ENCODE measurements around the gene RAF1. TPM values are rescaled to one million over a fixed set of nuclear protein-coding genes. Genes with fewer than 3 reads are reported as not detected.
"Not testable (repeated sequence)": the region's sequence is repeated elsewhere in the genome, so short reads cannot be mapped to it uniquely, and the experiment has no call there.

RAF1 gene
- total and polyA plus RNA-seq, 2 of the 13 experiments (the other 11 are each of a cell fraction or from before 2014, with no cell fraction given), result 72.2 to 91.4 TPM

DNA sequence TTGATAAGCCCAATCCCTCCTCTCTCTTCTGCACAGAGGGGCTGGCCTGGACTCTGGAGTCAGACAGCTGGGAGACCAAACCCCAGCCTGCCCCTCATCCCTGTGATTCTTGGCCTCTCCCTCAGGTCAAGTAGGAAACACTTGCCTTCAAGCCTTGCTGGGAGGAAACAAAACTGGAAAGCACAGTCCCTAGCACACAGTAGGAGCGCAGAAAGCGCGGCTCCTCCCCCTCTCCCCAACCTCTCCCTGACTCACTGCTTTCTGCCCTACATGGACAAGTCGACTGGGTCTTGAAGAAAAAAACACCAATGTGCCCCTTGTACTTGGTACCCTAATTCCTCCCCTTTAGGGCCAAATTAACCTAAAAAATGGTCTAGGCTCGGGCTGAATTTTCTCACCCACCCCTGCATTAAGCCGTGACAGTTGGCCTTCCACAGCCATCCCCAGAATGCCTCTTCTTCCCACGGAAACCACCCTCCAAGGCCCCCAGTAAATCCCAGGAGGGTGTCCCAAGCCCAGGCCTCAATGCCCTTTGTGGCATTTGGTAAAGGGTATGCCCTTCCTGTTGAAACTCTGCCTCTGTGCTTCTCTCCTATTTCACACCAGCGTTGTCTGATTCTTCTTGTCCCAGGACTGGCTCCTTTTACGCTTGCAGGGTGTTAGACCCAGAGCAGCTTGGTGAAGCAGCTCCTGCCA, 11.3 kb upstream of the RAF1 start:
- ChIA-PET CTCF (ENCODE audit: low intra/inter-chr PET ratio, low total read pairs) (no interaction called here), POLR2A (interaction anchor here (2.3 kb wide), 1 partner anchor 11 kb away, joined by 21 read pairs; the partner anchor contains the start of gene RAF1)
- Histone ChIP-seq H3K27ac (ENCODE audit: extremely low read length, insufficient read depth, low read length) (no peak overlapping the region), H3K36me3 (replicated peaks in 1 of 2; ENCODE audit: control insufficient read depth in 1 of 2, insufficient read depth in 2 of 2, low read length in 2 of 2) (no peaks in the 10 kb centered on the region), H2AFZ (ENCODE audit: low read length) (no peak overlapping the region), H3K4me2 (ENCODE audit: low read depth, low read length) (peak overlapping the region; percentile 14; the same call in 1 of the 2 replicates), H3K79me2 (ENCODE audit: insufficient read depth, low read length) (no peaks in the 10 kb centered on the region), H3K4me3 (replicated peaks in 1 of 3; ENCODE audit: insufficient read depth in 1 of 3, low read depth in 2 of 3, low read length in 3 of 3) (no peak overlapping the region), H3K9me3 (ENCODE audit: low read length) (no peaks in the 10 kb centered on the region), H3K27me3 (ENCODE audit: control insufficient read depth in 1 of 2, insufficient read depth in 2 of 2, low read length in 2 of 2) (no peaks in the 10 kb centered on the region), H4K20me1 (ENCODE audit: insufficient read depth, low read length) (no peaks in the 10 kb centered on the region), H3K4me1 (ENCODE audit: insufficient read depth, low read length) (peaks cover 66% of the 10 kb centered on the region), H3K9ac (ENCODE audit: insufficient read depth, low read depth, low read length) (no peak overlapping the region)
- DNase-seq (ENCODE audit: low spot score) (no peak), FAIRE-seq (no peak), ATAC-seq (no peak)
- TF ChIP-seq ATF1 (CRISPR knock-in tag; IDR thresholded peaks at IDR 0.05) (no peak), RCOR2 (CRISPR knock-in tag; IDR thresholded peaks at IDR 0.05) (no peak), ZKSCAN1 (IDR thresholded peaks at IDR 0.05; ENCODE audit: low read length) (peak; percentile 79), ZNF484 (CRISPR knock-in tag; IDR thresholded peaks at IDR 0.05; ENCODE audit: borderline replicate concordance, low read depth) (no peak), ZNF879 (CRISPR knock-in tag; IDR thresholded peaks at IDR 0.05) (no peak)
- TF ChIP-seq, protein P1, sequence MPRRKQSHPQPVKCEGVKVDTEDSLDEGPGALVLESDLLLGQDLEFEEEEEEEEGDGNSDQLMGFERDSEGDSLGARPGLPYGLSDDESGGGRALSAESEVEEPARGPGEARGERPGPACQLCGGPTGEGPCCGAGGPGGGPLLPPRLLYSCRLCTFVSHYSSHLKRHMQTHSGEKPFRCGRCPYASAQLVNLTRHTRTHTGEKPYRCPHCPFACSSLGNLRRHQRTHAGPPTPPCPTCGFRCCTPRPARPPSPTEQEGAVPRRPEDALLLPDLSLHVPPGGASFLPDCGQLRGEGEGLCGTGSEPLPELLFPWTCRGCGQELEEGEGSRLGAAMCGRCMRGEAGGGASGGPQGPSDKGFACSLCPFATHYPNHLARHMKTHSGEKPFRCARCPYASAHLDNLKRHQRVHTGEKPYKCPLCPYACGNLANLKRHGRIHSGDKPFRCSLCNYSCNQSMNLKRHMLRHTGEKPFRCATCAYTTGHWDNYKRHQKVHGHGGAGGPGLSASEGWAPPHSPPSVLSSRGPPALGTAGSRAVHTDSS (CRISPR knock-in tag; conservative IDR thresholded peaks at IDR 0.05), result no peak
- TF ChIP-seq, protein P2, sequence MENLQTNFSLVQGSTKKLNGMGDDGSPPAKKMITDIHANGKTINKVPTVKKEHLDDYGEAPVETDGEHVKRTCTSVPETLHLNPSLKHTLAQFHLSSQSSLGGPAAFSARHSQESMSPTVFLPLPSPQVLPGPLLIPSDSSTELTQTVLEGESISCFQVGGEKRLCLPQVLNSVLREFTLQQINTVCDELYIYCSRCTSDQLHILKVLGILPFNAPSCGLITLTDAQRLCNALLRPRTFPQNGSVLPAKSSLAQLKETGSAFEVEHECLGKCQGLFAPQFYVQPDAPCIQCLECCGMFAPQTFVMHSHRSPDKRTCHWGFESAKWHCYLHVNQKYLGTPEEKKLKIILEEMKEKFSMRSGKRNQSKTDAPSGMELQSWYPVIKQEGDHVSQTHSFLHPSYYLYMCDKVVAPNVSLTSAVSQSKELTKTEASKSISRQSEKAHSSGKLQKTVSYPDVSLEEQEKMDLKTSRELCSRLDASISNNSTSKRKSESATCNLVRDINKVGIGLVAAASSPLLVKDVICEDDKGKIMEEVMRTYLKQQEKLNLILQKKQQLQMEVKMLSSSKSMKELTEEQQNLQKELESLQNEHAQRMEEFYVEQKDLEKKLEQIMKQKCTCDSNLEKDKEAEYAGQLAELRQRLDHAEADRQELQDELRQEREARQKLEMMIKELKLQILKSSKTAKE (CRISPR knock-in tag; IDR thresholded peaks at IDR 0.05; ENCODE audit: borderline replicate concordance), result no peak
- 63% methylated on average over 9 of the region's 9 CpGs for WGBS (ENCODE audit: low lambda C conversion rate)
- intact Hi-C loops (cut with micrococcal nuclease; ENCODE audit: unreplicated experiment) (loop anchor here (10.0 kb wide), 1 partner anchor 50 kb away; no protein-coding TSS in a partner anchor), in situ Hi-C loops (cut with HindIII; ENCODE audit: extremely low pct_ligation_motif_present, low pct_unique_long_range_greater_than_20kb) (no loop called here)
- BruUV-seq (replicated peaks), result no TSS peak

GRCh38 chr3:12673956-12674736, 10.2 kb upstream of the RAF1 start:
- H3K36me3 ChIP-seq (replicated peaks in 1 of 2; ENCODE audit: control insufficient read depth in 1 of 2, insufficient read depth in 2 of 2, low read length in 2 of 2); in situ Hi-C loops (cut with HindIII; ENCODE audit: extremely low pct_ligation_motif_present, low pct_unique_long_range_greater_than_20kb); BruUV-seq (replicated peaks); H3K9me3 ChIP-seq (ENCODE audit: low read length); FAIRE-seq; H2AFZ ChIP-seq (ENCODE audit: low read length); H3K79me2 ChIP-seq (ENCODE audit: insufficient read depth, low read length); DNase-seq (ENCODE audit: low spot score); CTCF ChIA-PET (ENCODE audit: low intra/inter-chr PET ratio, low total read pairs); ATAC-seq; H3K9ac ChIP-seq (ENCODE audit: insufficient read depth, low read depth, low read length); H3K4me3 ChIP-seq (replicated peaks in 1 of 3; ENCODE audit: insufficient read depth in 1 of 3, low read depth in 2 of 3, low read length in 3 of 3); H3K27ac ChIP-seq (ENCODE audit: extremely low read length, insufficient read depth, low read length); H4K20me1 ChIP-seq (ENCODE audit: insufficient read depth, low read length); H3K27me3 ChIP-seq (ENCODE audit: control insufficient read depth in 1 of 2, insufficient read depth in 2 of 2, low read length in 2 of 2): not testable (repeated sequence)
- Histone ChIP-seq H3K4me2 (ENCODE audit: low read depth, low read length) (peak overlapping the region; percentile 9; the same call in 1 of the 2 replicates), H3K4me1 (ENCODE audit: insufficient read depth, low read length) (peaks cover 74% of the 10 kb centered on the region)
- 41% methylated on average over 6 of the region's 10 CpGs for WGBS (ENCODE audit: low lambda C conversion rate)
- POLR2A ChIA-PET, result interaction anchor here (2.0 kb wide), 1 partner anchor 10 kb away, joined by 4 read pairs; the partner anchor contains the start of gene RAF1
- intact Hi-C loops (cut with micrococcal nuclease; ENCODE audit: unreplicated experiment), result loop anchor here (10.0 kb wide), 1 partner anchor 49 kb away; no protein-coding TSS in a partner anchor
